ENCODE results near the gene FZD4.

- TF ChIP-seq CTCF (IDR thresholded peaks at IDR 0.05): no peak
- TF ChIP-seq POLR2A (IDR thresholded peaks at IDR 0.05): no peak
Measured at GRCh38 chr11:86905252-86905651, 49.9 kb downstream of the FZD4 start.
